B cell (primary cell): ENCODE data around the gene DFFB. TPM values are rescaled to one million over a fixed set of nuclear protein-coding genes. Genes with fewer than 3 reads are reported as not detected.

Experiments
- ATAC-seq: fragments of 200-7000 bp; cut with Tn5 transposase; one replicate; pipeline ENCODE4 v1.10.0; 2021; ENCODE audit warnings: low read depth, mild to moderate bottlenecking, moderate number of reproducible peaks, moderate library complexity
- CTCF ChIA-PET: fragments of 350-600 bp; sonication (Branson Sonifier 250); formaldehyde crosslinking; loops from one replicate; lab custom pipeline; 2021; ENCODE audit warnings: antibody characterized with exemption, inconsistent platforms; lab: Charles Lee
- POLR2A ChIA-PET: fragments of 350-600 bp; sonication (Branson Sonifier 250); formaldehyde crosslinking; loops from one replicate; lab custom pipeline; 2021; ENCODE audit warnings: antibody characterized with exemption; lab: Charles Lee
- DNase-seq: peaks from one replicate; pipeline ENCODE4 v3.0.0; 2013
- H2AFZ ChIP-seq: 2 replicates; pipeline ENCODE4 v1.6.1; 2012; ENCODE audit warnings: mild to moderate bottlenecking, low read depth, low read length; ENCODE audit not compliant: insufficient read depth, poor library complexity, severe bottlenecking
- H3K27ac ChIP-seq, 2 donors: 1 replicate in 1 of 2; 2 replicates in 1 of 2; pipeline ENCODE4 v1.5.1; 2012 to 2013; ENCODE audit warnings: low read length in 2 of 2, mild to moderate bottlenecking in 2 of 2, moderate library complexity in 1 of 2
- H3K27me3 ChIP-seq, 4 experiments: fragments of 200-600 bp in 1 of 4; sonication (generic) in 1 of 4; replicated peaks in 1 of 4; 1 replicate in 2 of 4; 2 replicates in 2 of 4; pipeline versions ENCODE4 v1.6.1 to v1.7.0; 2013 to 2016; ENCODE audit warnings: low read length in 3 of 4, mild to moderate bottlenecking in 2 of 4, mixed read lengths in 1 of 4, moderate library complexity in 1 of 4; ENCODE audit not compliant: insufficient read depth in 4 of 4, control insufficient read depth in 3 of 4; ENCODE audit errors: control extremely low read depth in 1 of 4
- H3K36me3 ChIP-seq, 2 experiments: replicated peaks in 1 of 2; 1 replicate in 1 of 2; 2 replicates in 1 of 2; pipeline versions ENCODE4 v1.6.1 to v1.7.1; 2013; ENCODE audit warnings: low read length in 1 of 2; ENCODE audit not compliant: insufficient read depth in 2 of 2, control insufficient read depth in 1 of 2; ENCODE audit errors: control extremely low read depth in 1 of 2, extremely low read depth in 1 of 2
- H3K4me1 ChIP-seq, 2 donors: fragments of 200-600 bp in 1 of 2; sonication (generic) in 1 of 2; 1 replicate in 1 of 2; 2 replicates in 1 of 2; pipeline versions ENCODE4 v1.5.1 to v1.6.1; 2013 to 2017; ENCODE audit warnings: low read length in 2 of 2; ENCODE audit not compliant: control insufficient read depth in 2 of 2, insufficient read depth in 2 of 2
- H3K4me2 ChIP-seq: replicated peaks from 2 replicates; pipeline ENCODE3; 2012; ENCODE audit warnings: mild to moderate bottlenecking, low read depth, low read length; ENCODE audit not compliant: poor library complexity, severe bottlenecking
- H3K4me3 ChIP-seq, 5 experiments: fragments of 200-600 bp in 1 of 5; sonication (generic) in 1 of 5; 1 replicate in 3 of 5; 2 replicates in 2 of 5; pipeline versions ENCODE4 v1.5.1 to v1.7.0; 2011 to 2016; ENCODE audit warnings: low read length in 4 of 5, mild to moderate bottlenecking in 4 of 5, low read depth in 2 of 5, control low read depth in 1 of 5, moderate library complexity in 1 of 5; ENCODE audit not compliant: insufficient read depth in 1 of 5; ENCODE audit errors: control extremely low read depth in 1 of 5, extremely low read depth in 1 of 5
- H3K79me2 ChIP-seq: fragments of 200-600 bp; sonication (generic); one replicate; pipeline ENCODE4 v1.6.0; 2016; ENCODE audit warnings: low read length; ENCODE audit not compliant: control insufficient read depth, insufficient read depth
- H3K9ac ChIP-seq: fragments of 200-600 bp; sonication (generic); 2 replicates; pipeline ENCODE4 v1.6.1; 2017; ENCODE audit warnings: mild to moderate bottlenecking, low read length, moderate library complexity
- H3K9me3 ChIP-seq, 3 donors: one replicate each; pipeline versions ENCODE4 v1.6.1 to v1.7.1; 2013; ENCODE audit warnings: low read length in 2 of 3; ENCODE audit not compliant: control insufficient read depth in 2 of 3, insufficient read depth in 1 of 3; ENCODE audit errors: control extremely low read depth in 1 of 3
- H4K20me1 ChIP-seq: 2 replicates; pipeline ENCODE4 v1.6.0; 2012; ENCODE audit warnings: mild to moderate bottlenecking, low read length; ENCODE audit not compliant: insufficient read depth, control insufficient read depth, poor library complexity, severe bottlenecking
- H3K27ac Mint-ChIP-seq: one replicate; pipeline ENCODE4 v1.8.0; 2021; ENCODE audit warnings: mixed read lengths
- H3K27me3 Mint-ChIP-seq: one replicate; pipeline ENCODE4 v1.8.0; 2021; ENCODE audit warnings: mixed read lengths
- H3K4me1 Mint-ChIP-seq: one replicate; pipeline ENCODE4 v1.8.0; 2021; ENCODE audit warnings: mixed read lengths
- H3K4me3 Mint-ChIP-seq: one replicate; pipeline ENCODE4 v1.8.0; 2021; ENCODE audit warnings: mixed read lengths
- H3K9me3 Mint-ChIP-seq: one replicate; pipeline ENCODE4 v1.8.0; 2022; ENCODE audit warnings: mixed read lengths; ENCODE audit not compliant: insufficient read depth
- EZH2 ChIP-seq: IDR thresholded peaks from 2 replicates; pipeline ENCODE4 v1.6.1; 2012; ENCODE audit warnings: borderline replicate concordance, low read depth, mild to moderate bottlenecking, moderate library complexity, low read length; ENCODE audit not compliant: insufficient read depth, poor library complexity, severe bottlenecking
- WGBS: methylation state at CpG from one replicate; pipeline ENCODE4 v1.1.5; 2013; ENCODE audit warnings: missing lambda C conversion rate; ENCODE audit not compliant: insufficient coverage; 5-methylcytosine and 5-hydroxymethylcytosine counted together
- intact Hi-C: fragments of 100-400 bp; cut with micrococcal nuclease; formaldehyde crosslinking; loops from one replicate; pipeline ENCODE4 v1.10.0; 2022
- polyA plus RNA-seq: library from polyadenylated mRNA; depleted of rRNA; stranded (reverse); fragments of >200 nt; gene quantifications from 2 replicates; pipeline ENCODE4 v1.2.3, GENCODE V29; 2012
- total RNA-seq, 2 donors: library from RNA; stranded (reverse); fragments of 120-200 nt in 1 of 2; gene quantifications; 1 replicate in 1 of 2; 2 replicates in 1 of 2; pipeline versions ENCODE4 v1.2.3 to v1.2.4, GENCODE V29; 2013 to 2022
- TF ChIP-seq, protein P1 (sequence below): fragments of 200-600 bp; IDR thresholded peaks from one replicate; pipeline ENCODE4 v1.8.0; 2022; ENCODE audit warnings: antibody characterized with exemption, mild to moderate bottlenecking

Gene DFFB
- total and polyA plus RNA-seq, 2 donors (not counting 1 experiment from before 2014, with no cell fraction given), result 14.0 to 17.4 TPM

DNA sequence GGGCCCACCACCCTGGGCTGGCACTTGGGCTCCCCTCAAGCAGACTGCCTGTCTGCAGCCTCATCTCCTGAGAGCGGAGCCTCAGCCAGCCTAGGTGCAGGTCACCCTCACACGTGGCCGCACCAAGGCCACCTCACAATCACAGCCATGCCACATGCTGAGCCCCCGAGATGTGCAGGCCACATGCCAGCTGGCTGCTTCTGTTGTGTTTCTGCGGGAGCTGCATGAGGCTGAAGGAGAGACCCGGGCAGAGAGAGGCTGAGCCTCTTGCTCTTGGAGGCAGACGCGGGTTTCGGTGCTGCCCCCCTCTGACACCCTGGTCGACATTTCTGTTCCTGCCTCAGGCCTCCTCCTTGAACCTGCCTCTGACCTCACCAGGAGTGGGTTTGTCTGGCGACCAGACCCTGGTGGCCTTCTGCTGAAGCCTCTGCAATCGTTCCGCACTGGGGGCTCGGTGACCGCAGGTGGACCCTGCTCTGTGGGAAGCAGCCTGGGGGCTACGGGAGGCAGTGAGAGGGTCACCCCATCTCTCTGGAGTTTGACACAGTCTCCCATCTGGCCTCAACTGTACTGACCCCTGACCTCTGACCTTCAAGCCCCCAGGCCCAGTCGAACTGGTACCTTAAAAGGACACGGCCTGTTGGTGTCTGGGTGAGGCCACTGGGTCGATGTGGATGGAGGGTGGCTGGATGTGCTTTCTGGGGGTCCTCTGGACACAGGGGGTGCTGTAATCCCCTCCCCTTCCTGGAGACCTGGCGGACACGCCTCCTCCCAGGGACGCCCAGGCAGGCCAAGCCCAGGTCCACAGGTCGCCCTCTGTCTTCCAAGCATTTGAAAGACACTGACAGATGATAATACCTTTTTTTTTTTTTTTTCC is 55.8 kb downstream of the DFFB start:
- ATAC-seq (no peak), DNase-seq (no peak)
- no peak overlapping the region for H3K4me2 ChIP-seq
- no peak overlapping the region for H2AFZ ChIP-seq
- no peak overlapping the region for H3K9ac ChIP-seq
- H3K4me1 ChIP-seq, result peaks cover 4 to 23% of the 10 kb centered on the region in 2 donors
- H3K9me3 ChIP-seq, result no peaks in the 10 kb centered on the region
- Mint-ChIP-seq H3K9me3 (no peaks in the 10 kb centered on the region), H3K4me3 (no peak overlapping the region), H3K27me3 (peaks cover 6% of the 10 kb centered on the region), H3K27ac (no peak overlapping the region), H3K4me1 (peaks cover 25% of the 10 kb centered on the region)
- no peak for TF ChIP-seq EZH2
- TF ChIP-seq, protein P1, sequence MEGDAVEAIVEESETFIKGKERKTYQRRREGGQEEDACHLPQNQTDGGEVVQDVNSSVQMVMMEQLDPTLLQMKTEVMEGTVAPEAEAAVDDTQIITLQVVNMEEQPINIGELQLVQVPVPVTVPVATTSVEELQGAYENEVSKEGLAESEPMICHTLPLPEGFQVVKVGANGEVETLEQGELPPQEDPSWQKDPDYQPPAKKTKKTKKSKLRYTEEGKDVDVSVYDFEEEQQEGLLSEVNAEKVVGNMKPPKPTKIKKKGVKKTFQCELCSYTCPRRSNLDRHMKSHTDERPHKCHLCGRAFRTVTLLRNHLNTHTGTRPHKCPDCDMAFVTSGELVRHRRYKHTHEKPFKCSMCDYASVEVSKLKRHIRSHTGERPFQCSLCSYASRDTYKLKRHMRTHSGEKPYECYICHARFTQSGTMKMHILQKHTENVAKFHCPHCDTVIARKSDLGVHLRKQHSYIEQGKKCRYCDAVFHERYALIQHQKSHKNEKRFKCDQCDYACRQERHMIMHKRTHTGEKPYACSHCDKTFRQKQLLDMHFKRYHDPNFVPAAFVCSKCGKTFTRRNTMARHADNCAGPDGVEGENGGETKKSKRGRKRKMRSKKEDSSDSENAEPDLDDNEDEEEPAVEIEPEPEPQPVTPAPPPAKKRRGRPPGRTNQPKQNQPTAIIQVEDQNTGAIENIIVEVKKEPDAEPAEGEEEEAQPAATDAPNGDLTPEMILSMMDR, result no peak
- intact Hi-C loops, result no loop called here
- POLR2A ChIA-PET, result no interaction called here
- H3K27me3 ChIP-seq, result peaks cover 0 to 15% (median 0%) of the 10 kb centered on the region in 4 experiments
- H3K27ac ChIP-seq, result no peak overlapping the region
- H3K79me2 ChIP-seq, result no peaks in the 10 kb centered on the region
- no peaks in the 10 kb centered on the region for H4K20me1 ChIP-seq
- 96% methylated on average over 20 of the region's 23 CpGs for WGBS
- H3K36me3 ChIP-seq, result no peaks in the 10 kb centered on the region
- CTCF ChIA-PET, result no interaction called here
- no peak overlapping the region for H3K4me3 ChIP-seq

DNA sequence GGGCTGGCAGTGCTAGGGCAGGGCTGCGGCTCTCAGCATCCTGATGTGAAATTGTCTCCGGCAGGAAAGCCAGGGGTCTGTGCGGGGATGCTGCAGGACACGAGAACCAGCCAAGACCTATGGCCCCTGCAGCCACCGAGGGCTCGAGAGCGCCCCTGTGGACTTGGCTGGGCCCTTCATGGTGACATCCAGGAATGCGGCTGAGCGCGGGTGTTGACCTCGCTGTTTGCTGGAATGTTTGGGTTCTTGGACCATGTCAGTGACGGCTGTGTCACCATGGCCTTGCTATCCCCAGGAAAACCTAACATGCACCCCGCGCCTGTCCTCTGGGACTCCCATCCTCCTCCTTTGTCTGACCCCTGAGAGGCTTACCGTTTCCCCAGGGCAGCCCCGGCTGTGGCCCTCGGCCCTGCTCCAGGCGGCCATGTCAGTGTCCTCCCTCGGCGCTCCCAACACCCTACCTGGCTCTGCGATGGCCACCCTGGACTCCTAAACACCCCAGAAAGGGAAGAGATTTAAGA is 57.1 kb downstream of the DFFB start:
- intact Hi-C loops, result no loop called here

More for the DNA sequence above, 57.1 kb downstream of the DFFB start:
- Mint-ChIP-seq H3K27me3 (peaks cover 6% of the 10 kb centered on the region), H3K4me1 (peaks cover 21% of the 10 kb centered on the region), H3K4me3 (no peak overlapping the region), H3K9me3 (peaks cover 2% of the 10 kb centered on the region), H3K27ac (no peak overlapping the region)
- CTCF ChIA-PET, result interaction anchor here (1.0 kb wide), 1 partner anchor 311 kb away, joined by 3 read pairs; no protein-coding TSS in a partner anchor
- H3K4me2 ChIP-seq, result no peak overlapping the region
- POLR2A ChIA-PET, result no interaction called here
- no peaks in the 10 kb centered on the region for H3K36me3 ChIP-seq
- 93% methylated on average over 19 of the region's 21 CpGs for WGBS
- H2AFZ ChIP-seq, result no peak overlapping the region
- H3K4me1 ChIP-seq, result peaks cover 4 to 19% of the 10 kb centered on the region in 2 donors
- H4K20me1 ChIP-seq, result no peaks in the 10 kb centered on the region
- H3K27me3 ChIP-seq, result peaks cover 0 to 15% (median 0%) of the 10 kb centered on the region in 4 experiments
- H3K27ac ChIP-seq, result no peak overlapping the region
- no peak for DNase-seq
- no peaks in the 10 kb centered on the region for H3K79me2 ChIP-seq
- ATAC-seq, result no peak
- TF ChIP-seq, protein P1, result no peak
- no peak for TF ChIP-seq EZH2
- H3K9me3 ChIP-seq, result no peaks in the 10 kb centered on the region
- no peak overlapping the region for H3K4me3 ChIP-seq
- H3K9ac ChIP-seq, result no peak overlapping the region
